ENCODE measurements around the gene GGPS1. TPM values are rescaled to one million over a fixed set of nuclear protein-coding genes. Genes with fewer than 3 reads are reported as not detected.

Gene GGPS1
- total RNA-seq, 2 experiments from 2014 or later: 21.9 to 30.8 TPM

DNA sequence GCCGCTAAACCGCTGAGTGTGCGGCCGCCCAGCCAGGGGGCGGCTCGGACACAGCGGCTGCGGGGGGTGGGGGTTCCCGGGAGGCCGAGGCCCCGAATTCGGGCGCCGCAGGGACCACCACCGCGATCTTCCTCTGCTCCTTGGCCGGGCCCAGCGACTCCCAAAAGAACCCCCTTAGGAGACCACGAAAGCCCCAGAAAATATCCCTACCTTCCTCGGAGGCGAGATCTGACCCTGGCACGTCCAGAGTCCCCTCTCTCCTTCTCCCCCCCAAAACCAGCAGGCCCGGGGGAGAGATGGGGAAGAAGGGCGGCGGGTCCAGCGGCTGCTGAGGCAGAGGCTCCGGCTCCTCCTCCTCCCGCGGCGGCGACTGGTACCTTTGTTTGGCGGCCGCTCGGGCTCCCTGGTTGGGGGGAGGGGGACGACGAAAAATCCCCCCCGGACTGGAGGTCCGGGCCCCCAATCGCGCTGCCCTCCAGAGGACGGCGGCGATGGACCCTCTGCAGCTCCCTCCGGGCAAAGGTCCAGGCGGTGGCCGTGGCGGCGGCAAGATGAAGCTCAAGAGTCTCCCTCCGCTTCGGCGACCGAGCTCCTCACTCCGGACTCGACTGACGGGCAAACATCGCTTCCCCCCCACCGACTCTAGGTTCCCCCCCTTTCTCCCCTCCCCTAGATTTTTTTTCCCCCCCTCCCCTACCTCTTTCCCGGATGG lies 655 bp upstream of the GGPS1 start, which contains the start of gene ARID4B:
ARID4B (minus strand) TSS at position 621 of the 712 bp plus-strand sequence. CDS start 1,260 bp downstream, outside the sequence.
- CTCF ChIA-PET (ENCODE audit: unreplicated experiment): no interaction called here
- intact Hi-C loops (cut with micrococcal nuclease; ENCODE audit: unreplicated experiment): loop anchor here (1.0 to 5.0 kb wide), 6 partner anchors 74 to 955 kb away; partner anchors contain the start of genes ERO1B, RBM34 and TOMM20
- Histone ChIP-seq H3K4me1 (ENCODE audit: insufficient read depth, low read length, poor library complexity, severe bottlenecking) (peaks cover 44% of the 10 kb centered on the region), H3K9me2 (ENCODE audit: insufficient read depth, low read length) (no peaks in the 10 kb centered on the region), H3K9me3 (ENCODE audit: low read length) (no peaks in the 10 kb centered on the region), H3K79me2 (ENCODE audit: insufficient read depth, low read depth, low read length) (peaks cover 89% of the 10 kb centered on the region), H3K27ac (ENCODE audit: low read depth, low read length, poor library complexity, severe bottlenecking) (peak within 1 kb of the TSS; percentile 91), H3K4me2 (ENCODE audit: low read length) (peak within 1 kb of the TSS; percentile 92), H3K36me3 (ENCODE audit: insufficient read depth, low read length) (peaks cover 55% of the 10 kb centered on the region), H4K20me1 (ENCODE audit: insufficient read depth, low read length) (peaks cover 31% of the 10 kb centered on the region; the same call in 1 of the 2 replicates), H2AFZ (ENCODE audit: low read length) (peak within 1 kb of the TSS; percentile 63), H3K4me3 (ENCODE audit: low read depth, low read length, poor library complexity, severe bottlenecking) (peak within 1 kb of the TSS; percentile 96)
- BruUV-seq (replicated peaks): no TSS peak
- DNase-seq (ENCODE audit: low spot score): no peak
- TF ChIP-seq, protein P1, sequence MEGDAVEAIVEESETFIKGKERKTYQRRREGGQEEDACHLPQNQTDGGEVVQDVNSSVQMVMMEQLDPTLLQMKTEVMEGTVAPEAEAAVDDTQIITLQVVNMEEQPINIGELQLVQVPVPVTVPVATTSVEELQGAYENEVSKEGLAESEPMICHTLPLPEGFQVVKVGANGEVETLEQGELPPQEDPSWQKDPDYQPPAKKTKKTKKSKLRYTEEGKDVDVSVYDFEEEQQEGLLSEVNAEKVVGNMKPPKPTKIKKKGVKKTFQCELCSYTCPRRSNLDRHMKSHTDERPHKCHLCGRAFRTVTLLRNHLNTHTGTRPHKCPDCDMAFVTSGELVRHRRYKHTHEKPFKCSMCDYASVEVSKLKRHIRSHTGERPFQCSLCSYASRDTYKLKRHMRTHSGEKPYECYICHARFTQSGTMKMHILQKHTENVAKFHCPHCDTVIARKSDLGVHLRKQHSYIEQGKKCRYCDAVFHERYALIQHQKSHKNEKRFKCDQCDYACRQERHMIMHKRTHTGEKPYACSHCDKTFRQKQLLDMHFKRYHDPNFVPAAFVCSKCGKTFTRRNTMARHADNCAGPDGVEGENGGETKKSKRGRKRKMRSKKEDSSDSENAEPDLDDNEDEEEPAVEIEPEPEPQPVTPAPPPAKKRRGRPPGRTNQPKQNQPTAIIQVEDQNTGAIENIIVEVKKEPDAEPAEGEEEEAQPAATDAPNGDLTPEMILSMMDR (conservative IDR thresholded peaks at IDR 0.05; ENCODE audit: low read length): no peak
- TF ChIP-seq EZH2phosphoT487 (IDR thresholded peaks at IDR 0.05; ENCODE audit: borderline replicate concordance, low read depth, low read length): no peak
- POLR2A ChIA-PET: interaction anchor here (0.6 to 0.8 kb wide), 2 partner anchors 13 to 151 kb away, joined by 3 to 5 read pairs; no protein-coding TSS in a partner anchor

- Histone ChIP-seq H4K20me1 (ENCODE audit: insufficient read depth, low read length) (peaks cover 27% of the 10 kb centered on the region; the same call in 1 of the 2 replicates), H3K27ac (ENCODE audit: low read depth, low read length, poor library complexity, severe bottlenecking) (peak overlapping the region; percentile 91), H3K4me1 (ENCODE audit: insufficient read depth, low read length, poor library complexity, severe bottlenecking) (peaks cover 41% of the 10 kb centered on the region), H2AFZ (ENCODE audit: low read length) (peak overlapping the region; percentile 63; the same call in 1 of the 2 replicates), H3K9me3 (ENCODE audit: low read length) (no peaks in the 10 kb centered on the region), H3K4me3 (ENCODE audit: low read depth, low read length, poor library complexity, severe bottlenecking) (peak overlapping the region; percentile 87), H3K79me2 (ENCODE audit: insufficient read depth, low read depth, low read length) (peaks cover 87% of the 10 kb centered on the region), H3K9me2 (ENCODE audit: insufficient read depth, low read length) (no peaks in the 10 kb centered on the region), H3K4me2 (ENCODE audit: low read length) (peak overlapping the region; percentile 92), H3K36me3 (ENCODE audit: insufficient read depth, low read length) (peaks cover 43% of the 10 kb centered on the region)
- intact Hi-C loops (cut with micrococcal nuclease; ENCODE audit: unreplicated experiment): loop anchor here (1.0 to 5.0 kb wide), 6 partner anchors 85 to 953 kb away; partner anchors contain the start of genes B3GALNT2, ERO1B, RBM34 and TOMM20
- peak; percentile 84 for DNase-seq (ENCODE audit: low spot score)
- BruUV-seq (replicated peaks): TSS peak; percentile 60
- TF ChIP-seq, protein P1 (conservative IDR thresholded peaks at IDR 0.05; ENCODE audit: low read length): peak; percentile 63; the same call in 1 of the 2 replicates
- no peak for TF ChIP-seq EZH2phosphoT487 (IDR thresholded peaks at IDR 0.05; ENCODE audit: borderline replicate concordance, low read depth, low read length)
- POLR2A ChIA-PET: interaction anchor here (0.7 to 1.6 kb wide), 6 partner anchors 29 to 87 kb away, joined by 3 to 5 read pairs (median 3); partner anchors contain the start of gene TBCE
- CTCF ChIA-PET (ENCODE audit: unreplicated experiment): no interaction called here
These were observed 951 bp downstream of the GGPS1 start for GRCh38 chr1:235329139-235329902.
